Amniotic epithelial cell (primary cell): ENCODE measurements around the gene CCDC144A.
"Not testable (repeated sequence)": the region's sequence is repeated elsewhere in the genome, so short reads cannot be mapped to it uniquely, and the experiment has no call there.

Experiments
- DNase-seq: peaks from one replicate; pipeline ENCODE4 v3.0.0-alpha.2; 2010; ENCODE audit warnings: low read depth

Gene CCDC144A, protein sequence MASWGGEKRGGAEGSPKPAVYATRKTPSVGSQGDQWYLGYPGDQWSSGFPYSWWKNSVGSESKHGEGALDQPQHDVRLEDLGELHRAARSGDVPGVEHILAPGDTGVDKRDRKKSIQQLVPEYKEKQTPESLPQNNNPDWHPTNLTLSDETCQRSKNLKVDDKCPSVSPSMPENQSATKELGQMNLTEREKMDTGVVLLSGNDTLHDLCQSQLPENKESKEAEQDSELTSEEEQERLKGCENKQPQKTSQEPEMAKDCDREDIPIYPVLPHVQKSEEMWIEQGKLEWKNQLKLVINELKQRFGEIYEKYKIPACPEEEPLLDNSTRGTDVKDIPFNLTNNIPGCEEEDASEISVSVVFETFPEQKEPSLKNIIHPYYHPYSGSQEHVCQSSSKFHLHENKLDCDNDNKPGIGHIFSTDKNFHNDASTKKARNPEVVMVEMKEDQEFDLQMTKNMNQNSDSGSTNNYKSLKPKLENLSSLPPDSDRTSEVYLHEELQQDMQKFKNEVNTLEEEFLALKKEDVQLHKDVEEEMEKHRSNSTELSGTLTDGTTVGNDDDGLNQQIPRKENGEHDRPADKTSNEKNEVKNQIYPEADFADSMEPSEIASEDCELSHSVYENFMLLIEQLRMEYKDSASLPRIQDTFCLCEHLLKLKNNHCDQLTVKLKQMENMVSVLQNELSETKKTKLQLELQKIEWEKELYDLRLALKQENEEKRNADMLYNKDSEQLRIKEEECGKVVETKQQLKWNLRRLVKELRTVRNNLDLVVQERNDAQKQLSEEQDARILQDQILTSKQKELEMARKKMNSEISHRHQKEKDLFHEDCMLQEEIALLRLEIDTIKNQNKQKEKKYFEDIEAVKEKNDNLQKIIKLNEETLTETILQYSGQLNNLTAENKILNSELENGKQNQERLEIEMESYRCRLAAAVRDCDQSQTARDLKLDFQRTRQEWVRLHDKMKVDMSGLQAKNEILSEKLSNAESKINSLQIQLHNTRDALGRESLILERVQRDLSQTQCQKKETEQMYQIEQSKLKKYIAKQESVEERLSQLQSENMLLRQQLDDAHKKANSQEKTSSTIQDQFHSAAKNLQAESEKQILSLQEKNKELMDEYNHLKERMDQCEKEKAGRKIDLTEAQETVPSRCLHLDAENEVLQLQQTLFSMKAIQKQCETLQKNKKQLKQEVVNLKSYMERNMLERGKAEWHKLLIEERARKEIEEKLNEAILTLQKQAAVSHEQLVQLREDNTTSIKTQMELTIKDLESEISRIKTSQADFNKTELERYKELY (N-terminal part only)

DNA sequence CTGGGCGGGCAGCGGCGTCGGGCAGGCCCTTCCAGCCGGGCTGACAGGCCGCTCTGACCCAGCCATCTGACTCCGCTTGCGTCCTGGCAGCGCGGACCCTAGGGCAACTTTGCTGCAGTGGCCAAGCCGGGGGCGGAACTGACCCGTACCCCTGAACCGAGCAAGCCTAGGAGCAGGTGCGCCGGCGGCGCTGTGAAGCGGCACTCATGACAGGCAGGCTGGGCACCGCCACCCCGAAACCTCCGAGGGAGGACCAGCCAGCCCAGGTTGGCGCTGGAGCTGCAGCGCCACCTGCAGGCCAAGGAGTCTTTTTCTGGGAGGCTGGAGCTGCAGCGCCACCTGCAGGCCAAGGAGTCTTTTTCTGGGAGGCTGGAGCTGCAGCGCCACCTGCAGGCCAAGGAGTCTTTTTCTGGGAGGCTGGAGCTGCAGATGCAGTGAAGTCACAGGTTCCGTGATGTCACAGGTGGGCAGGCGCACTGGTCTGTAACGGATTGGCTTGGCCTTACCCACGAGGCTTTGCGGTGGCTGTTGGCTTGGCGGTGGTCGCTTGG, at the start of gene CCDC144A:
TSS of gene CCDC144A (plus strand) at position 511 of the 551 bp plus-strand sequence. CDS start 160 bp downstream, outside the sequence.
- peak; percentile 17 for DNase-seq

DNA sequence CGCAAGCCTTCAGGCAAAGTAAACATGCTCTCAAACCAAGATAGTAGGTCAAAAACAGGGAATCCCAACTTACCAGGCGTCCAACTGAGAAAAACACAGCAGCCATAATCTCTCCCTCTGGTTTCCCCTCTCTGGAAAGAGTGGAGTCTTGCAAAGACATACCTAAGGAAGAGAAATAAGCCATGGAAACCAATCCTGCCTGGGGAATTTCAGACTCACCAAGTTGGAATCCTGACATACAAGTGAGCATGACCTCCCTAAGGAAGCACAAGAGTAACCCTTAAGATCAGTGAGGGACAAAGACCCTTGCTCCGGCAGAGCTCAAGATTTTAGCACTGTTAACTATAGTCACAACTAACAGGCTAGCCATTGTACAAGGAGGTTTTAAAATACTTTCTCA, 40.5 kb upstream of the CCDC144A start:
- no peak for DNase-seq

DNA sequence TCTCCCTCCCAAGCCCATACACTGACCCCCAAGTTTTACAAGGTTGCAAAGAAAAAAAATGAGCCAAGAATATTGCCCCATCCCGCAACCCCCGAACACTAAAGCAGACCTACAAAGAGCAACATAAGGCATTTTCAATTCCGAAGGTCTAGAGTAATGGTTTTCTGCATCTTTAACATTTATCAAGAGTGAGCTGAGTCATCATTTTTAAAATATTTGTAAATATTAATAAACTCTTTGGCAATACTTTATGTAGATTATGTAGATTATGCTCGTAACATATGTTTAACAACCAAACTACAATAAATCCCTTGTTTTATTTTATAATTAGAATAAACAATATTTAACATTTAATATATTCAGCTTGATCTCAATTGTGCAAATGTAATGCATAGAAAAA, 37.8 kb upstream of the CCDC144A start:
- DNase-seq, result no peak

DNA sequence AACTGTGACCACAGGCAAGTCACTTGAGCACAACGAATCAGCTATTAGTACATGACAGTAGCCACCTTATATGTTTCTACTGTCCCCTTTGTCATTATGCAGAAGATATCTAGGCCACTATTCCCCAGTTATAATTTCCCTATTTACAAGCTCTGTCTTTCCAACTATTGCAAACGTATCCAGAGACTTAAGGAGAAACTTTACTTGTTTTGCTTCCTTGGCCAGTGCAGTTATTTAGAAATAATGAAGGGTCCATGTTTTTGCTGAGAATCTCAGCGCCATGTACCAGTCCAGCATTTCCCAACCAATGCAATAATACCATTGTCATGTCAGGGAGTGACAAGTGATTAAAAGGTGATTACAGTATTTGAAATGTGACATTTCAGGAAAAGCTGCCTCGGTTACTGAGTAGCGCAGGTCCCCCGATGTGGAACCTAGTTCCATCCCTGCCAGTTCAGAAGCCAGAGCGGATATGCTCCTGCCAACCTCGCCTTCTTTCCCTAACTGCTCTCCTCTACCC, 37.1 kb upstream of the CCDC144A start:
- peak; percentile 1 for DNase-seq

DNA sequence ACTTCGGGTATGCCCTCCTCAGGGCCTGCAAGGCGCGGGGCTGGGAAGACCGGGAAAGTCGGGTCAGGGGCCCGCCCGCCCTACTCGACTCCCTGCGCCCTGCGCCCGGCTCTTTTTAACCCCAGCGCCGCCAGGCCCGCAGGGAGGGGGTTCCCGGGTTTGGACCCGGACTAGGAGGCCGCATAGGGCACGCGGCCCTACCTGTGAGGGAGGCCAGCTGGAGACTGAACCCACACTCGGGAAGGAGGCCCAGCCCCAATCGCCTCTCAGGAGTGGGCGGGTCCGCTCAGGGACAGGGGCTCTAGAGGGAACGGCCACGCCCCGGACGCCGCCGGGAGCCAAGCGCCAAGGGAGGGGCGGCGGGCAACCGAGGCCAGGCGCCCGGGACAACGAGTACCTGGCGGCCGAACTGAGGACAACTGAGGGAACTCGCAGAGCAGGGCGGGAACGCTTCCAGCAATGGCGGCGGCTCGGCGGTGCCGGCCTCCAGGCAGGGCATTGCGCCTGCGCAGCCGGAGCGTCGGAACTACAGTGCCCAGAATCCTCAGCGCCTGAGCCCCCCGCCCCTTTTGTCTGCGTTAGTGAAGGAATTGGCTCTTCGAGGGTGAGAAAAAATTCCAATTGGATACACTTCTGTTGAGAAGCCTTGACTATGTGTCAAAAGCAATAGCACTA, 36.5 kb upstream of the CCDC144A start, which contains the start of gene ZNF624:
TSS of gene ZNF624 (minus strand) at position 484 of the 675 bp plus-strand sequence.
- peak; percentile 80 for DNase-seq

DNA sequence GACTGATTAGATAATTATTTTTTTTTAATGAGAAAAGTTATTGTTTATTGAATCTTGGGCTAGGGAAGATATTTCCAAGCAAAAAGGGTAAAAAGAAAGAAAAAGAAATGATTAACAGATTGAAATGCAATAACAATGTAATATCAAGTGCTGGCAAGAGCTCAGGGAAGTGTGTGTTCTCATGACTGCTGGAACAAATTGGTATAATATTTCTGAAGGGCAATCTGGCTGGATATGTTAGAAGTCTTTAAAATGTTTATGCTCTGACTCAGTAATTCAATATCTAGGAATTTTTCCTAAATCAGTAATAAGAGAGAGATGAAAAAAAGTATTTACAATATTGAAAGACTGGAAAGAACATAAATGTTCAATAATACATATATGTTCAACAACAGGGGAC, 28.8 kb upstream of the CCDC144A start:
- no peak for DNase-seq

DNA sequence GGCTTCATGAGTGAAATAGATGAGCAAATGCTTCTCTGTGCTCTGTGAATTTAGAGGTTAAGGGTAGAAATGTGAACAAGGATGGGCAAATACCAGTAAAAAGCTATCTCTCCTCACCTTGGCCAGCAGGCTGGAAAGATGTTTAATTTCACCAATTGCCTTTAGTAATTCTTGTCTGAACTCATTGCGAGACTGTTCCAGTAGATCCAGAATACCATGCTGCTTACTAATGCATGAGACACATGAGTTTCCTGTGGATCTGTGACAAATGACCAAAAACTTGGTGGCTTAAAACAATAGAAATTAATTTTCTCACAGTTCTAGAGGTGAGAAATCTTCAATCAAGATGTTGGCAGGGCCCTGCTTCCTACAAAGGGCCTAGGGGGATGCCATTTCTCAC, 27.1 kb upstream of the CCDC144A start:
- no peak for DNase-seq

DNA sequence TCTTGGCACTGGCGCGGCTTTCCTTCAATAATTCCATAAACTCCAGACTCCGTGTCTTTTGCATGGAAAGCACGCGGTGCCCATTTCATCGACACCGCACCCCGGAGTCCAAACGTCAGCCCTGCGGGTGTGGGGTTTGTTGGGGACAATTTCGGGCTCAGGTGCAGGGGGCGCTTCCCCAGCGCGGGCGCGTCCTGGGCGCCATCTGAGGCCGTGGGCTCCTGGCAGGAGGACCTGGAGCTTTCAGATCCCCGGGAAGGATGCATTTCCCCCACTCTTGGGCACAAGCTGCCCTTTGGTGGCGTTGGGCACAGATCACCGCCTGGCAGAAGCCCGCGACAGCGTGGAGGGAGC, 23.5 kb upstream of the CCDC144A start:
- DNase-seq, result not testable (repeated sequence)

DNA sequence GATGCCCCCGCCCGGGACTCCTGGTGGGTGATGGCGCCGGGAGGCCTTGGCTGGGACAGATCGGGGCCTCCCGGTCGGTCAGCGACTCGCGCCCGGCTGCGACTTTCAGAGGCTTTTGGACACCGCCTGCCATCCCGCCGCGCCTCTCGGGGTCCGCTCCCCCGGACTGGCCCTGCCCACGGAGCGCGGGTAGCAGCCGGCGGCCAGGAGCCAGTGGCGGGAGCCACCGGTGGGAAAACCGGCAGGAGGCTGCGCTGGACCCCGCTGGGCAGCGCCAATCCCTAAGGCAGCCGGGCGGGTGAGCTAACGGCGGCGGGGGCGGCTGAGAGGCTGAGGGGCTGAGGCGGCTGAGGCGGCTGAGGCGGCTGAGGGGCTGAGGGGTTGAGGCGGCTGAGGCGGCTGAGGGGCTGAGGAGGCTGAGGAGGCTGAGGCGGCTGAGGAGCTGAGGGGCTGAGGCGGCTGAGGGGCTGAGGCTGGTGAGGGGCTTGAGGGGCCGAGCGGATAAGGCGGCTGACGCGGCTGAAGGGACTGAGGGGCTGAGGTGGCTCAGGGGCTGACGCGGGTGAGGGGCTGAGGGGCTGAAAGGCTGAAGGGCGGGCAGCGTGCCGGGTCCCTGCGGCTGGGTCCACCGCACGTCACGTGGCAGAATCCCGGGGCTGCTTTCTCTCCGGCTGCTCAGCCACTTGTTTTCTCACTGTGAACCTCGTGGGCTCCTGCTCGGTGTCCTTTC, 23.0 kb upstream of the CCDC144A start:
- not testable (repeated sequence) for DNase-seq

DNA sequence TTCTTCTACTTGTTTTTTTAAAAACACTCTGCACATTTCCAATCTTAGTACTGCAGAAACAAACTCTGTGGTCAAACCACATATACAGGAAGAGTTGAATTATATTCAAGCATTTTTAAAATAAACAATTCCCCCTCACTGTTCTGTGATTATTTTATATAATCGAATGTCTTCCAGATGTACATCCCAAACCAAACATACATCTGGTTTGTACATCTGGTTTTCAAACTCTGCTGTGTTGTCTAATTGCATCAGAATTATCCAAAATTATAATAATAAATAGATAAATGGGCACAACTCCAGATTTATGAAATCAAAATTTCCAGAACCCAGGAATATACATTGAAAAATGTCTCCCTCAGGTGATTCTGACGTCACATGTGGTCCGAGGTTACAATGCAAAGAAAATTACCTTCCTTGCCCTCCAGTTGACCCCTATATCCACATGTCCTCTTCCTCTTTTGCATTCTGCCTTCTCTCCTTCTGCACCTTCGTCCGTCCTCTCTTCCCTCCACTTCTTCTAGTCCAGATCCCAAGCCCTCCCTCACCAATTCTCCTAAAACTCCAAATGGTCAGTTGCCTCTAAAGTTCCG, 13.3 kb upstream of the CCDC144A start:
- no peak for DNase-seq

DNA sequence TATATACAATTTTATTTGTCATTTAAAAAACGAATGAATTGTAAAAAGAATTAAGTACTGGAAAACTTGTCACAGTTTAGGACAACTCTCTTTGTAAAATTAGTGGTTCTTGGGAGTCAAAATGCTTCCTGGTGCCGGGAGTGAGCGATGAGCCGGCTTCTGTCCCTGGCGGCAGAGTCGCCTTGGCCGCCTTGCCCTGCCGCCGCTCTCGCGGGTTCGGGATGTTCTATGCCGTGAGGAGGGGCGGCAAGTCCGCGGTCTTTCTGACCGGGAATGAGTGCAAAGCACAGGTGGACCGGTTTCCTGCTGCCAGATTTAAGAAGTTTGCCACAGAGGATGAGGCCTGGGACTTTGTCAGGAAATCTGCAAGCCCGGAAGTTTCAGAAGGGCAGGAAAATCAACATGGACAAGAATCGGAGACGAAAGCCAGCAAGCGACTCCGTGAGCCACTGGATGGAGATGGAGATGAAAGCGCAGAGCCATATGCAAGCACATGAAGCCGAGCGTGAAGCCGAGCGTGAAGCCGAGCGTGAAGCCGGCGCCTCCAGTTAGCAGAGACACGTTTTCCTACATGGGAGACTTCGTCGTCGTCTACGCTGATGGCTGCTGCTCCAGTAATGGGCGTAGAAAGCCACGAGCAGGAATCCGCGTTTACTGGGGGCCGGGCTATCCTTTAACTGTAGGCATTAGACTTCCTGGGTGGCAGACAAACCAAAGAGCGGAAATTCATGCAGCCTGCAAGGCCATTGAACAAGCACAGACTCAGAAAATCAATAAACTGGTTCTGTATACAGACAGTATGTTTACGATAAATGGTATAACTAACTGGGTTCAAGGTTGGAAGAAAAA, 6.5 kb upstream of the CCDC144A start:
- not testable (repeated sequence) for DNase-seq

DNA sequence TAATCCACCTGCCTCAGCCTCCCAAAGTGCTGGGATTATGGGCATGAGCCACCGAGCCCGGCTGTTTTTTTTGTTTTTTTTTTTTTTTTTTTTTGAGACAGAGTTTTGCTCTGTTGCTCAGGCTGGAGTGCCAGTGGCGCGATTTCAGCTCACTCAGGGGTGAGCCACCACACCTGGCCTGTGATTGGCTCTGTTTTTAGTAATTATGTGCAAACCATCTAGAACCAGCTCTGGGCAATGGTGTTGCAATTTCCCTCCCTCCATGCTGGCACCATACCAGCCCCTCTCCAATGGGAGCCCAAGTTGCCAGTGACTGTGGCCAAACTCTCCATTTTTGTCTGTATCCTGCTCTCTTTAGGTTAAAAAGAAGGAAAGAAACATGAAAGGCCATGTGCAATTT, 4.0 kb upstream of the CCDC144A start:
- DNase-seq, result not testable (repeated sequence)

DNA sequence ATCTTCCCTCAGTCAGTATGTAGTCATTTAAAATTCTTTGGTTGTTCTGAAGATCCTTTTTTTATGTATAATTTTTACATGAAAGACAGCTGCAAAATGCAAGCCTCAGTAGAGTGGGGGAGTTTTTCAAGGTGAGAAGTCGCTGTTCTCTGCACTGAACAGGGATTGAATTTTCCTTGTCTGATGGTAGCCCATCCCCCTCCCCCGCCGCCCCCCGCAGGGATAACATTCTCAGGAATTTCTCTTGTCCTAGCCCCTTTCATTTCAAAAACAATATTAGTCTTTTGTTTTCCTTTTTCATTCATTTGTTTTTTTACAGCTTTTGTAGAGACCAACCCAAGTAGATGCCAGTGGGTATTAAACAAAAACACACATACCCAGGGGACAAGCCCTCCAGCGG, 2.9 kb upstream of the CCDC144A start:
- DNase-seq, result not testable (repeated sequence)

DNA sequence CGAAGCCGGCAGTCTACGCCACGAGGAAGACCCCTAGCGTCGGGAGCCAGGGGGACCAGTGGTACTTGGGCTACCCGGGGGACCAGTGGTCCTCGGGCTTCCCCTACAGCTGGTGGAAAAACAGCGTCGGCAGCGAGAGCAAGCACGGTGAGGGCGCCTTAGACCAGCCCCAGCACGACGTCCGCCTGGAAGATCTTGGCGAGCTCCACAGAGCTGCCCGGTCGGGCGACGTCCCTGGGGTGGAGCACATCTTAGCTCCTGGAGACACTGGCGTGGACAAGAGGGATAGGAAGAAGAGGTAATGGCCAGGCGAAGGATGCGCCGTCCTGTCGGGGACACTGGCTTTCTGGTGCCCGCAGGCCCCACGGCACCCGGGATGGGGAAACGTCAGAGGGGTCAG, 406 bp downstream of the CCDC144A start:
- not testable (repeated sequence) for DNase-seq

DNA sequence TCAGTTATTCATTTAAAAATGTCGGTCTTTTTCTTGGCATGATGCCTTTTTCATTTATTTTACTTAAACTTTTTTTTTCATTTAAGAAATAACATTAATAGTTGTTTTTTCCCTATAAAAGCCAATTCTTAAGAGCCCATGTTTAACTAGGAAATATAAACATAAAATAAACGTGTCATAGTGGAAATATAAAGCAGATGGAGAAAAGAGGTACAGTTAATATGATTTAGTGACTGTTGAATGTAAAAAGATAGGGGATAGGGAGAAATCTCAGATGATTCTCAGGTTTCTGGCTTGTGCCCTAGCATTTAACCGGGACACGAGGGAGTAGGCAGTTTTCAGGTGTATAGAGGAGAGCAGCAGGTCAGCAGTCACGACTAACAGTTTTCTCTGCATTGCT, 7.6 kb downstream of the CCDC144A start:
- DNase-seq, result not testable (repeated sequence)

DNA sequence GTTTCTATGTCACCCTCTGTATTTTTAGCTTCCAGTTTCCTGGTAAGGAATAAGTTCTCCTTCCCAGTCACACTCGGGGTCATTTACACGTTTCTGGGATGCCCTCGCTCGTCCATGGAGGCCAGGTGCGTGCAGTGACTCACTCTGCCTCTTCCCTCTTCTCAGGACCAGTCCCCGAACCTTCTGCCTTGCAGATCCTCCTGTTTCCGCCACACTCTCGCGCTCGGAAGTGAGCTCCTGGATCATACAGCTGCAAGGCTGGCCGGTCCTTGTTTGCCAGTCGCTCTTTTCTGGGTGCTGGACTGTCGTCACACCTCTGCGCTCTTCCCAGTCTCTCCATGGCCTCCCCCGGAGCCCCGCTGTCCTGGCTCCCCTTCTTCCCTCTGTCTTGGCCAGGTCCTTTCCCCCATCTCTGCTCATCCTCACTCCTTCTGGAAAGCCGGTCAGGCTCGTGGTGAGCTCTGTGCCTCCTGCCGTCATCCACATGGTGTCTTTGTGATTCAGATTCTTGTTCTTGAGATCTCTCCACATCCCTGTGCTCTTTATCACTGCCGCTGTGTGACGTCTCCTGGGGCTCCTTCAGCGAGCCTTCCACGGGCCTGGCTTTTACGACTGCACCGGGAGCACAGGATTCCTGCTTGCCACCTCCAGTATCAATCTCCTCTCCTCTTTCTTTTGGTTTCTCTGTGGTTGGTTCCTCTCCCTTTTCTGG, 55.6 kb downstream of the CCDC144A start:
- peak; percentile 7 for DNase-seq

DNA sequence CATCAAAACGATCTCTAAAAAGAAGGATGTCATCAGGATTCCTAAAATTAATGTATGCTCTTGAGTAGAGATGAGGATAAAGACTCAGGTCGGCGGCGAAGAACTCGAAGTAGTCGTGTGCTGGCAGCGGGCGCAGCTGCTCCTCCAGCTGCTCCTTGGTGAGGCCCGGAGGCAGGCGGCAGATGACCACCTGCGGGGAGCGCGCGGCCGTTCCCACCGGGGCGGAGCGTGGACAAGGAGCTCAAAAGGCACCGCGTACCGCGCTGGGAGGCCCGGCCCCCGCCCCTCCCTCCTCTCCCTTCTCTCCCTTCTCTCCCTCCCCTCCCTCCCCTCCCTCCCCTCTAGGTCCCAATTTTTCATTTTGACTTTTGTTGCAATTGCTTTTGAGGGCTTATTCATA, 56.5 kb downstream of the CCDC144A start:
- not testable (repeated sequence) for DNase-seq

DNA sequence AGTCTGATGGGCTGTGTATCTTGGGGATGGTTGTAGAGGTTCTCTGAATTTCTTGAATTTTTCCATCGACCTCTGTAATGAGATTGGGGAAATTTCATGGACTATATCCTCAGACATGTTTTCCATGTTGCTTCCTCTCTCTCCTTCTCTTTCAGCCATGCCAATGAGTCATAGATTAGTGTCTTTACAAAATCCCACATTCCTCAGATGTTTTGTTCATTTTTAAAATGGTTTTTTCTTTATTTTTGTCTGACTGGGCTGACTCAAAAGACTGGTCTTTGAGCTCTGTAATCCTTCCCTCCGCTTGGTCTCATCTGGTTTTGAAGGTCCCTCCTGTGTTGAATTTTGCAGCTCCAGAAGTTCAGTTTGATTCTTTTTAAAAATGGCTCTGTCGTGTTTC, 60.5 kb downstream of the CCDC144A start:
- not testable (repeated sequence) for DNase-seq
